Suprapubic skin (tissue), 3 donors: ENCODE data around the gene TCTN1.

Experiments used
- CTCF ChIP-seq, 2 donors: fragments of 200-600 bp in 1 of 2; fragments of 450-650 bp in 1 of 2; sonication (generic) in 1 of 2; IDR thresholded peaks; one replicate each; pipeline ENCODE4 v1.5.1; 2016 to 2019; ENCODE audit warnings: antibody characterized with exemption in 2 of 2, mild to moderate bottlenecking in 1 of 2, moderate library complexity in 1 of 2
- POLR2A ChIP-seq, 2 donors: fragments of 450-650 bp; IDR thresholded peaks; one replicate each; pipeline ENCODE4 v1.6.1; 2017; ENCODE audit warnings: antibody characterized with exemption in 2 of 2, mild to moderate bottlenecking in 2 of 2, moderate library complexity in 2 of 2

GRCh38 chr12:110636516-110636915 lies 22.6 kb downstream of the TCTN1 start:
- TF ChIP-seq CTCF (IDR thresholded peaks at IDR 0.05): no peak
- TF ChIP-seq POLR2A (IDR thresholded peaks at IDR 0.05): no peak
